Neural progenitor cell (in vitro differentiated cells): ENCODE data around the gene ANK3. TPM values are rescaled to one million over a fixed set of nuclear protein-coding genes. Genes with fewer than 3 reads are reported as not detected.

Experiments
- DNase-seq: peaks from one replicate; pipeline ENCODE4 v3.0.0-alpha.2; 2016; ENCODE audit warnings: low spot score
- H2AFZ ChIP-seq: fragments of 200-600 bp; sonication (generic); replicated peaks from 2 replicates; pipeline ENCODE4 v1.6.1; 2016; ENCODE audit warnings: antibody characterized with exemption
- H3F3A ChIP-seq: fragments of 200-600 bp; sonication (generic); 2 replicates; pipeline ENCODE4 v1.6.1; 2016; ENCODE audit warnings: antibody characterized with exemption, low read depth
- H3K27ac ChIP-seq: fragments of 200-600 bp; sonication (generic); 2 replicates; pipeline ENCODE4 v1.5.1; 2016; ENCODE audit warnings: mild to moderate bottlenecking
- H3K27me3 ChIP-seq: fragments of 200-600 bp; sonication (generic); 2 replicates; pipeline ENCODE4 v1.6.1; 2016; ENCODE audit warnings: mild to moderate bottlenecking, moderate library complexity
- H3K36me3 ChIP-seq: fragments of 200-600 bp; sonication (generic); 2 replicates; pipeline ENCODE4 v1.5.1; 2016
- H3K4me1 ChIP-seq: fragments of 200-600 bp; sonication (generic); 2 replicates; pipeline ENCODE4 v1.6.1; 2016; ENCODE audit warnings: mixed run types
- H3K4me2 ChIP-seq: fragments of 200-600 bp; sonication (generic); 2 replicates; pipeline ENCODE4 v1.6.1; 2016
- H3K4me3 ChIP-seq: fragments of 200-600 bp; sonication (generic); 2 replicates; pipeline ENCODE4 v1.5.1; 2016
- H3K79me2 ChIP-seq: fragments of 200-600 bp; sonication (generic); 2 replicates; pipeline ENCODE4 v1.6.1; 2016; ENCODE audit warnings: low read depth
- H3K9ac ChIP-seq: fragments of 200-600 bp; sonication (generic); 2 replicates; pipeline ENCODE4 v1.6.1; 2016
- H3K9me3 ChIP-seq: fragments of 200-600 bp; sonication (generic); 2 replicates; pipeline ENCODE4 v1.5.1; 2016; ENCODE audit warnings: low read depth
- H4K20me1 ChIP-seq: fragments of 200-600 bp; sonication (generic); 2 replicates; pipeline ENCODE4 v1.6.1; 2016; ENCODE audit warnings: low read depth
- H3K27ac Mint-ChIP-seq: 3 replicates; pipeline ENCODE4 v1.8.0; 2021; ENCODE audit warnings: mixed read lengths
- H3K27me3 Mint-ChIP-seq: 2 replicates; pipeline ENCODE4 v1.8.0; 2022; ENCODE audit warnings: low read depth, mild to moderate bottlenecking, inconsistent platforms, moderate library complexity, mixed read lengths; ENCODE audit not compliant: insufficient read depth
- H3K36me3 Mint-ChIP-seq: 3 replicates; pipeline ENCODE4 v1.8.0; 2021; ENCODE audit warnings: mixed read lengths
- H3K4me1 Mint-ChIP-seq: 3 replicates; pipeline ENCODE4 v1.8.0; 2021; ENCODE audit warnings: mixed read lengths
- H3K4me3 Mint-ChIP-seq: 3 replicates; pipeline ENCODE4 v1.8.0; 2021; ENCODE audit warnings: mild to moderate bottlenecking, moderate library complexity, mixed read lengths
- H3K9me3 Mint-ChIP-seq: 3 replicates; pipeline ENCODE4 v1.8.0; 2020; ENCODE audit warnings: mixed read lengths
- CTCF ChIP-seq: fragments of 200-600 bp; sonication (generic); IDR thresholded peaks from 2 replicates; pipeline ENCODE4 v1.5.1; 2017; ENCODE audit warnings: antibody characterized with exemption, mild to moderate bottlenecking
- EZH2 ChIP-seq: fragments of 200-600 bp; sonication (generic); IDR thresholded peaks from 2 replicates; pipeline ENCODE4 v1.6.1; 2017; ENCODE audit warnings: antibody characterized with exemption, mild to moderate bottlenecking, moderate library complexity
- EZH2phosphoT487 ChIP-seq: fragments of 200-600 bp; sonication (generic); IDR thresholded peaks from 2 replicates; pipeline ENCODE4 v1.6.1; 2017; ENCODE audit warnings: antibody characterized with exemption
- total RNA-seq: library from RNA; depleted of rRNA; stranded (reverse); fragments of >200 nt; gene quantifications from 2 replicates; pipeline ENCODE4 v1.2.3, GENCODE V29; 2015; ENCODE audit warnings: low replicate concordance

Gene ANK3
- total RNA-seq, 1 donor from 2014 or later = 54.1 TPM

DNA sequence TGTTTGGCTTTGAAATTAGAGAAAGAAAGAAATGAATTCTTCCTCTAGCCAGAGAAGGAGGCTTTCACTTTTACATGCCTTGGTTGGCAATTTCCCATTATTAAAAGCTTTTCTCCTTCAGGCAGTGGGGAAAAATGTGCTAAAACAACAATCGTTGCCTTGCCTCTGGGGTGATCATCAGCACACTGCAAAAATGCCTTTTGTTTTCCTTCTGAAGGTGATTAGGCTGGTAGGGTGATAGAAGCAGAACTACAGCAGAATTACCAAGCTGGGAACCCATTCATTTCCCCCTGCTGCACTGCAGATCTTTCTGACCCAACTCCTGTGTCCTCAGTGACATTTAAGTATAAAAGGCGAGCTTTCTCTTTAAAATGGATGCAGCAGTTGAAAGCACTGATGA, 22.2 kb downstream of the ANK3 start:
- Histone ChIP-seq H3K36me3 (no peaks in the 10 kb centered on the region), H3K4me2 (peak overlapping the region; percentile 50), H3K4me1 (peaks cover 23% of the 10 kb centered on the region), H3K4me3 (no peak overlapping the region), H3K79me2 (no peaks in the 10 kb centered on the region), H3K9me3 (no peaks in the 10 kb centered on the region), H3F3A (no peaks in the 10 kb centered on the region), H3K27me3 (no peaks in the 10 kb centered on the region), H2AFZ (peak overlapping the region; percentile 11), H4K20me1 (no peaks in the 10 kb centered on the region), H3K9ac (no peak overlapping the region), H3K27ac (no peak overlapping the region)
- DNase-seq = peak; percentile 33
- Mint-ChIP-seq H3K27ac (no peak overlapping the region), H3K9me3 (peaks cover 2% of the 10 kb centered on the region), H3K27me3 (peaks cover 2% of the 10 kb centered on the region), H3K36me3 (no peaks in the 10 kb centered on the region), H3K4me1 (peaks cover 14% of the 10 kb centered on the region), H3K4me3 (no peak overlapping the region)
- TF ChIP-seq EZH2phosphoT487 (no peak), EZH2 (no peak), CTCF (no peak)

DNA sequence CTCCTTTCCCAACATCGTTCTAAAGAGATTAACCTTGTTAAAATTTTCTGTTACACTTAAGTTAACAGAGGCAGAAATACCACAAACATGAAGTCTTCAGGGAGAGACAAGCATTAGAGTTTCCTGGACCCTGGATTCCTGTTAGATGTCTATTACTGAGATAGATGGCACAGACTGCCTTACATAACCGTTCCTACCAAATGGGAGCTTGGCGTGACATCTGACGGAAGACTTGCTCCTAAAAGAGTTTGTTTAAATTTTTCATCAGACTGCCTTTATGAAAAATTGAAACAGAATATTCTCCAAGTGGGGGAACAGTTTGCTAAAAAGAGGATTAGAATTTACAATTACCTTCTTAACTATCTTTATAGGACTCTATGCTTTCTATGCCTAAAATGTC, 22.7 kb downstream of the ANK3 start:
- DNase-seq = no peak
- peak overlapping the region; percentile 11 for H2AFZ ChIP-seq
- H3K4me1 Mint-ChIP-seq = peaks cover 14% of the 10 kb centered on the region
- H3K79me2 ChIP-seq = no peaks in the 10 kb centered on the region
- H3K27ac Mint-ChIP-seq = no peak overlapping the region
- H3K27me3 Mint-ChIP-seq = peaks cover 2% of the 10 kb centered on the region
- H3K9ac ChIP-seq = no peak overlapping the region
- peaks cover 2% of the 10 kb centered on the region for H3K9me3 Mint-ChIP-seq
- H3K4me2 ChIP-seq = peak overlapping the region; percentile 50
- H3K36me3 ChIP-seq = no peaks in the 10 kb centered on the region
- no peak for TF ChIP-seq CTCF
- TF ChIP-seq EZH2 = no peak
- no peak for TF ChIP-seq EZH2phosphoT487
- H3K4me1 ChIP-seq = peaks cover 23% of the 10 kb centered on the region
- H3K4me3 Mint-ChIP-seq = no peak overlapping the region
- no peaks in the 10 kb centered on the region for H3K36me3 Mint-ChIP-seq
- H4K20me1 ChIP-seq = no peaks in the 10 kb centered on the region
- H3F3A ChIP-seq = no peaks in the 10 kb centered on the region
- no peak overlapping the region for H3K27ac ChIP-seq
- no peaks in the 10 kb centered on the region for H3K9me3 ChIP-seq
- H3K4me3 ChIP-seq = no peak overlapping the region
- H3K27me3 ChIP-seq = no peaks in the 10 kb centered on the region

GRCh38 chr10:60363187-60363586, 26.5 kb downstream of the ANK3 start:
- Histone ChIP-seq H3K4me3 (no peak overlapping the region), H3K4me2 (no peak overlapping the region), H3K79me2 (no peaks in the 10 kb centered on the region), H2AFZ (no peak overlapping the region), H4K20me1 (no peaks in the 10 kb centered on the region), H3K27me3 (no peaks in the 10 kb centered on the region), H3K4me1 (peaks cover 15% of the 10 kb centered on the region), H3K36me3 (no peaks in the 10 kb centered on the region), H3F3A (no peaks in the 10 kb centered on the region), H3K27ac (no peak overlapping the region), H3K9me3 (no peaks in the 10 kb centered on the region), H3K9ac (no peak overlapping the region)
- Mint-ChIP-seq H3K9me3 (peaks cover 2% of the 10 kb centered on the region), H3K4me3 (no peak overlapping the region), H3K27ac (no peak overlapping the region), H3K36me3 (no peaks in the 10 kb centered on the region), H3K4me1 (peaks cover 8% of the 10 kb centered on the region), H3K27me3 (peaks cover 2% of the 10 kb centered on the region)
- no peak for DNase-seq
- no peak for TF ChIP-seq EZH2
- TF ChIP-seq CTCF = no peak
- no peak for TF ChIP-seq EZH2phosphoT487
